Frontal cortex (tissue), 4 donors: ENCODE measurements around the gene FKBP1A. TPM values are rescaled to one million over a fixed set of nuclear protein-coding genes. Genes with fewer than 3 reads are reported as not detected.

Experiments used
- DNase-seq, 2 donors: peaks; one replicate each; pipeline ENCODE4 v3.0.0; 2012; ENCODE audit warnings: low spot score in 2 of 2
- FAIRE-seq: peaks from 2 replicates; lab custom pipeline; 2012; peaks lifted over from hg19 to GRCh38; lab: Jason Lieb, UNC
- total RNA-seq: library from RNA; depleted of rRNA; stranded (reverse); fragments of >200 nt; gene quantifications from one replicate; pipeline ENCODE4 v1.2.3, GENCODE V29; 2014
- donor health status: control.
- donor health status: control.
- donor health status: control.

The FKBP1A gene
- total RNA-seq = 83.2 TPM

GRCh38 chr20:1392693-1393506 lies at the start of gene FKBP1A:
TSS of gene FKBP1A (minus strand) at chr20:1393054. CDS start at chr20:1392998, 56 bp downstream.
- no peak for FAIRE-seq
- peak; percentile 80 for DNase-seq

DNA sequence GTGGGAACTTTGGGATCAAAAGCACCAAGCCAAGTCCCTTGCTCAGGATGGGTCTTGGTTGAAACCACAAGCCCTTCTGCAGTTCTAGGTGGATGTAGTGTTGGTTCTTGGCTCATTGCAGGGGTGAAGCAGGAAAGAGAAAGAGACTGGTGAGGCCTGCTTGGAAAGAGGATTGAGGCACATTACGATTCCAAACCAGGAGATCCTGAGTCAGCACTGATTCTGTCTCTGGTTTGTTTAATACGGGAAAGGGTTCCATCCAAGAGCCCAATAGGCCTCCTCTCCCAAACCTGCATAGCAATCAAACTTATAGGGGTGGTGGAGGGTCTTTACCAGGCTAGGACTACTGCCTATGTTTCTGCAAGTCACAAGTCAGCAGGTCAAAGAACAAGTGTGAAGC lies 49.5 kb upstream of the FKBP1A start:
- DNase-seq = no peak
- FAIRE-seq = no peak

DNA sequence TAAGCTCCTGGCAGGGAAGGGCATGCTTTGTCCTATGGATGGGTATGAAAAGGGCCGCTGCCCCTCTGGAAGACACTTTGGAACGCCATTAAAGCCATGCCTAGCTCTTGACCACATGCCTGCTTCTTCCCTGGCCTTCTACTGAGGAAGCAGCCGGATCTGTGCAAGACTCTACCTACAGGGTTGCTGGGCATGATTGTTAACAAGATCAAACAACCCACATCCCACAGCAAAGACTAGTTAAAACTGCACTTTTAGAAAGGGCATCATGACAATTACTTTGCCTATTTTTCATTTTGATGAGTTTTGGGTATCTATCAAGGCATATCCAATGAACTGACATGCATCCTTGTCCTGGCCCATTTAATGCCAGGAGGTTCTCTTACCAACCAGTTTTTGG lies 48.3 kb upstream of the FKBP1A start:
- DNase-seq = no peak
- FAIRE-seq = no peak

- no peak for DNase-seq
- no peak for FAIRE-seq
Measured at GRCh38 chr20:1440024-1440423, 47.2 kb upstream of the FKBP1A start.

GRCh38 chr20:1438361-1438760 lies 45.5 kb upstream of the FKBP1A start:
- DNase-seq = no peak
- FAIRE-seq = no peak

DNA sequence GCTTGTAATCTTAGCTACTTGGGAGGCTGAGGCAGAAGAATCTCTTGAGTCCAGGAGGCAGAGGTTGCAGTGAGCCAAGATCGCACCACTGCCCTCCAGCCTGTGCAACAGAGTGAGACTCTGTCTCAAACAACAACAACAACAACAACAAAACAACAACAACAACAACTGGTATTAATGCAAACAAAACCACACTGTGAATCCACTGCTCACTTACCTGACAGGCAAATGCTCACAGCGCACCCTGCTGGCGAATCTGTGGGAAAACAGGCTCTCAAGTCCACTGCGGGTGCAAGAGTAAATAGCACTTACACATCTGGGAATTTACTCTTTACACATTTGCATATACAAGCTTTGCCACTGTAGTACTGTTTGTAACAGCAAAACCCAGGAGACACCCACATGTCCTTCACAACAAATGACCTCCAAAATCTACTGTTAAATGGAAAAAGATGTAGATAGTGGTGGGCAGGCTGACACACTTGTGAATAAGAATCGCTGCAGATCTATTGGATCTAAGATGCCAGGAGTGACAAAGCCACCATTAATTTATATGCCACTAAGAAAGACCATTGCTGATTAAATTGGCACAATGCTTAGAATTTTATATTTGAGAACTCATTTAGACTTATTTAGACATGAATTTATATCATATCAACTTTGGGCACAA lies 44.5 kb upstream of the FKBP1A start:
- DNase-seq = peak; percentile 31 to 66
- no peak for FAIRE-seq

DNA sequence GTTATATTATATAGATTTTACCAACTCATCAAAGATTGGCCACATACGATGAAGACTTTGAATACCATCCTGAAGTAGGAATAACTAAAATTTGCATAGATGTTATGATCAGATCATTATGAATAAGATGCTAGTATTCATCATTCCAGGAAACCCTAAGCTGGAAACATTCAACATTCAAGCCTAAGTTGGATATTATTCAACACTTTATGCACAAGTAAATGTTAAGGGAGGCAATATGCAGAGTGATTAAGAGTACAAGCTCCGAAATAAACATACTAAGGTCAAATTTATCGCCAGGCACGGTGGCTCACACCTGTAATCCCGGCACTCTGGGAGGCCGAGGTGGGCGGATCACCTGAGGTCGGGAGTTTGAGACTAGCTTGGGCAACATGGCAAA lies 43.4 kb upstream of the FKBP1A start:
- no peak for FAIRE-seq
- no peak for DNase-seq

GRCh38 chr20:1435337-1435699 lies 42.5 kb upstream of the FKBP1A start:
- FAIRE-seq (no peak), DNase-seq (no peak)

DNA sequence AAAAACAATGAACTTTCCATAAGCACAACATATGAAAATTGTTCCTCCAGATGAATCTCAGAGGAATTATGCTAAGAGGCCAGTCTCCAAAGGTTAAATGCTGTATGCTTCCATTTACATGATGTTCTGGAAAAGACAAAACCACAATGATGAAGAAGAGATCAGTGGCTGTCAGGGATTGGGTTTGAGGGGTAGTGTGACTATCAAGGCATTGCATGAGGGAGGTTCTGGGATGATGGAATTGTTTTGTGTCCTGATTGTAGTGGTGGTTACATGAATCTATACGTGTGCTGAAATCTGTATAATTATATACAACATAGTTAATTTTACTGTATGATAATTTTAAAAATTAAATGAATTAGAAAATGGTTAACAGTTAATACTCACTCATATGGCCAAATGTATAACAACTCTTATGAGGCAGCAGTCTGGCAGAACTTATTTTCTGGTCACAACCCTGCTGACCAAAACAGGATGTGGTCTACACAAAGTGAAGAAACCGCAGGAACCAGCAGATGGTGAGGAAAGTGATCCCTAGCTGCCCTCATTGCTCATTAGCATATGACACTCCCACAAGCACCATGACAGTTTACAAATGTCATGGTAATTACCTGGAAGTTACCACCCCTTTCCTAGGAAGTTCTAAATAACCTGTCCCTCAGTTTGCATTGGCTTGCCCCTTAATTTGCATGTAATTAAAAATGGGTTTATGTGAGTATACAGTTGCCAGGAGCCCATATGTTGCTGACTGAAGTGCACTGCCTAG lies 41.9 kb upstream of the FKBP1A start:
- DNase-seq = no peak
- FAIRE-seq = no peak

GRCh38 chr20:1431158-1431557 lies 38.3 kb upstream of the FKBP1A start:
- DNase-seq (no peak), FAIRE-seq (no peak)

DNA sequence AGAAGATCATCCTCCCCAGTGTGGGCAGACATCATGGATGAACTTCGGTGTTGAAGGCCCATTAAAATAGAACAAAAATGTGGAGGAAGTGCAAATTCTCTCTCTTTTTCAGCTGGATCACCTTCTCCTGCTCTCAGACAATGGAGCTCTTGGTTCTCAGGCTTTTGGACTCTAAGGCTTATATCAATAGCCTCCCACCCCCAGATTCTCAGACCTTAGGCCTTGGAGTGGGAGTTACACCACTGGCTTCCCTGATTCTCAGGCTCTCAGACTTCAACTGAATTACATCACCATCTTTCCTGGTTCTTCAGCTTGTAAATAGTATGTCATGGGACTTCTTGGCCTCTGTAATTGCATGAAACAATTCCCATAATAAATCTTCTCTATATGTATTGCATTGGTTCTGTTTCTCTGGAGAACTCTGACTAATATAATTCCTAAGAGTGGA lies 37.2 kb upstream of the FKBP1A start:
- no peak for FAIRE-seq

GRCh38 chr20:1429143-1429728 lies 36.4 kb upstream of the FKBP1A start:
- DNase-seq = no peak
- no peak for FAIRE-seq

More for the DNA sequence above, 37.2 kb upstream of the FKBP1A start:
- no peak for DNase-seq

GRCh38 chr20:1427457-1428054 lies 34.7 kb upstream of the FKBP1A start:
- FAIRE-seq (no peak), DNase-seq (no peak)

GRCh38 chr20:1426231-1426849 lies 33.5 kb upstream of the FKBP1A start:
- FAIRE-seq = no peak

GRCh38 chr20:1424336-1424735 lies 31.5 kb upstream of the FKBP1A start:
- no peak for FAIRE-seq
- no peak for DNase-seq

More at GRCh38 chr20:1426231-1426849, 33.5 kb upstream of the FKBP1A start:
- DNase-seq = no peak

DNA sequence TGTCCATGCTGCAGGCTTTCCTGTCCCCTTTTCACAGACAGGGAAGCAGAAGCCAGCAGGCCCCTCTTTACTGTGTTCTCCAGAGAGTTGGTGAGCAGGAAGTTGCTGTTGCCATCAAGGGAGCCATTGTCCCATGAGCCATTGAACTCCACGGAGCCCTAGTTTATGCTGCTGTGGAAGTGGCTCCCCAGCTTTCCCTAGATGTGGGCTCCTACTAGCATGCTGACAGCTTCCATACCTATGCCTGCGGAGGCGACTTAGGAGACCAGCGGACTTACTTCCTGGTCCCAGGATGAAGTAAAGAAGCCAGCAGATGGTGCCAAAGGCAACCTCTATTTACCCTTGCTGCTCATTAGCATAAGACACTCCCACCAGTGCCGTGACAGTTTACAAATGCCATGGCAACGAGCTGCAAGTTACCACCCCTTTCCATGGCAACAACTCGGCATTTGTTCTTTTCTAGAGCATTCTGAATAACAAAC lies 30.8 kb upstream of the FKBP1A start:
- DNase-seq = no peak
- FAIRE-seq = no peak

DNA sequence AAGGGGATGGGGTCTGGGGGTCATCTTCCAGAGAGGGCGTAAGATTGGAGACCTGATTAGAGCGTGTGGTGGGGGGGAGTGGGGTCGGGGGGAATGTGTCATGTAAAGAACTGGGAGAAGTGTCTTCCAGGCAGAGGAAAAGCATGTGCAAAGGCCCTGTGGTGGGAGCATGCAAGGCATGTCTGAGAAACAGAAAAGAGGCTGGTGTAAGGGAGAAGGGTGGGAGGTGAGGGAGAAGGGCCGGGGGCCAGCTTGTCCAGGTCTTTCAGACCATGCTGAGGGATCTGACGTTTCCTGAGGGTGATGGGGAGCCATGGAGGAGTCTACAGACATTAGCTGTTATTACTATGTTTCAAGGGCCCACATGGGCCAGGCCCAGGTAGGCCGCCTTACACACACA lies 30.4 kb upstream of the FKBP1A start:
- no peak for FAIRE-seq

GRCh38 chr20:1422753-1423152 lies 29.9 kb upstream of the FKBP1A start:
- no peak for DNase-seq
- FAIRE-seq = no peak

More for the DNA sequence above, 30.4 kb upstream of the FKBP1A start:
- DNase-seq = no peak

DNA sequence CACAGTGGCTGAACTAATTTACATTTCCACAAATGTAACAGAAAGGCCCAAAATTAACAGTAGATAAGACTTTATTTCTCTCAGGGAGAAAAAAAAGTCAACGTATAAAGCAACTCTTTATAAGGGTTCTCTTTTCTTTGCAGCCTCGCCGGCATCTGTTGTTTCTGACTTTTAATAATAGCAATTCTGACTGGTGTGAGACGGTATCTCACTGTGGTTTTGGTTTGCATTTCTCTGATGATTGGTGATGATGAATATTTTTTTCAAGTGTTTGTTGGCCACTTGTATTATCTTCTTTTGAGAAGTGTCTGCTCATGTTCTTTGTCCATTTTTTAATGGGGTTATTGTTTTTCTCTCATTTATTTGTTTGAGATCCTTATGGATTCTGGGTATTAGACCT lies 27.2 kb upstream of the FKBP1A start:
- FAIRE-seq (no peak), DNase-seq (no peak)
